Uterus (tissue), 2 donors: ENCODE results near the gene NR1D2.

ENCODE experiments used
- CTCF ChIP-seq, 4 experiments: fragments of 200-600 bp in 2 of 4; fragments of 450-650 bp in 2 of 4; sonication (generic) in 2 of 4; IDR thresholded peaks; one replicate each; pipeline ENCODE4 v1.5.1; 2016 to 2019; ENCODE audit warnings: antibody characterized with exemption in 4 of 4, mild to moderate bottlenecking in 2 of 4, moderate library complexity in 1 of 4
- POLR2A ChIP-seq, 2 donors: fragments of 450-650 bp; IDR thresholded peaks; one replicate each; pipeline ENCODE4 v1.6.1; 2016; ENCODE audit warnings: antibody characterized with exemption in 2 of 2, mild to moderate bottlenecking in 1 of 2, moderate library complexity in 1 of 2

- no peak for TF ChIP-seq CTCF (IDR thresholded peaks at IDR 0.05)
- TF ChIP-seq POLR2A (IDR thresholded peaks at IDR 0.05) = no peak
These were observed 7.6 kb downstream of the NR1D2 start for GRCh38 chr3:23952646-23953045.
